ENCODE results near the gene LRRC45. TPM values are rescaled to one million over a fixed set of nuclear protein-coding genes. Genes with fewer than 3 reads are reported as not detected.

The LRRC45 gene
- total and polyA plus RNA-seq, 9 of the 15 experiments (the other 6 are each of a cell fraction or from before 2014, with no cell fraction given), result 3.5 to 21.5 (median 11.2) TPM; not detected in 2

DNA sequence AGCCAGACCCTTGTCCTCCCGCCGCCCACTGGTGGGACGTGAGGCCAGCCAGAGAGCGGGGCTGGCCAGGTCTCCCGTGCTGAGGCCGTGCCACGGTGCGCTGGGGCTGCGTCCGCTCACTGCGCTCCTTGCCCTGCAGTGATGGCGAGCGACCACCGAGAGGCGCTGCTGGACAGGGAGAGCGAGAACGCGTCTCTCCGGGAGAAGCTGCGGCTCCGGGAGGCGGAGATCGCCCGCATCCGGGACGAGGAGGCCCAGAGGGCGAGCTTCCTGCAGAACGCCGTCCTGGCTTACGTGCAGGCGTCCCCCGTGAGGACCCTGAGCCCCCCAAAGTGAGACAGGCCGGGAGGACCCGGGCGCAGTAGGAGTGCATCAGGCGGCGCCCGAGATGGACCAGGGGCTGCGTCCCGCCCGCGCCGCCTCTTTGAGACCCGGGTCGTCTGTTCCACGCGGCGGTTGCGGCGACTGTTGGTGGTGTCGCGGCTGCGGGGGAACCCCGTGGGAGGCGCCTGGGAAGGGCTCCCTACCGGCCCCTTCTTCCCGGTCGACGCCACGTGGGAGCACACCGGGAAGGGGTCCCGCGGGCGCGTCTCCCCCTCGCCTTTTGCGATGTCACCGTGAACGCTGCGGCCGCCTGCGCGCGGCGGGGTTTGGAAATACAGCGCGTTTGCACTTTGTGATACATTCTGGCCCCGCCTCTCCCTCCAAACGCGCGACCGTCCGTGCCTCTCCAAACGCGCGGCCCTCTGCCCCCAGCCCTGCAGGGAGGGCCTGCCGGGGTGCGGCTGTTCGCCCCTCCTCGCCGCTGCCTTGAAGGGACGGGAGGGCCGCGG lies 7.6 kb downstream of the LRRC45 start (continued):
- TF ChIP-seq, protein P1, sequence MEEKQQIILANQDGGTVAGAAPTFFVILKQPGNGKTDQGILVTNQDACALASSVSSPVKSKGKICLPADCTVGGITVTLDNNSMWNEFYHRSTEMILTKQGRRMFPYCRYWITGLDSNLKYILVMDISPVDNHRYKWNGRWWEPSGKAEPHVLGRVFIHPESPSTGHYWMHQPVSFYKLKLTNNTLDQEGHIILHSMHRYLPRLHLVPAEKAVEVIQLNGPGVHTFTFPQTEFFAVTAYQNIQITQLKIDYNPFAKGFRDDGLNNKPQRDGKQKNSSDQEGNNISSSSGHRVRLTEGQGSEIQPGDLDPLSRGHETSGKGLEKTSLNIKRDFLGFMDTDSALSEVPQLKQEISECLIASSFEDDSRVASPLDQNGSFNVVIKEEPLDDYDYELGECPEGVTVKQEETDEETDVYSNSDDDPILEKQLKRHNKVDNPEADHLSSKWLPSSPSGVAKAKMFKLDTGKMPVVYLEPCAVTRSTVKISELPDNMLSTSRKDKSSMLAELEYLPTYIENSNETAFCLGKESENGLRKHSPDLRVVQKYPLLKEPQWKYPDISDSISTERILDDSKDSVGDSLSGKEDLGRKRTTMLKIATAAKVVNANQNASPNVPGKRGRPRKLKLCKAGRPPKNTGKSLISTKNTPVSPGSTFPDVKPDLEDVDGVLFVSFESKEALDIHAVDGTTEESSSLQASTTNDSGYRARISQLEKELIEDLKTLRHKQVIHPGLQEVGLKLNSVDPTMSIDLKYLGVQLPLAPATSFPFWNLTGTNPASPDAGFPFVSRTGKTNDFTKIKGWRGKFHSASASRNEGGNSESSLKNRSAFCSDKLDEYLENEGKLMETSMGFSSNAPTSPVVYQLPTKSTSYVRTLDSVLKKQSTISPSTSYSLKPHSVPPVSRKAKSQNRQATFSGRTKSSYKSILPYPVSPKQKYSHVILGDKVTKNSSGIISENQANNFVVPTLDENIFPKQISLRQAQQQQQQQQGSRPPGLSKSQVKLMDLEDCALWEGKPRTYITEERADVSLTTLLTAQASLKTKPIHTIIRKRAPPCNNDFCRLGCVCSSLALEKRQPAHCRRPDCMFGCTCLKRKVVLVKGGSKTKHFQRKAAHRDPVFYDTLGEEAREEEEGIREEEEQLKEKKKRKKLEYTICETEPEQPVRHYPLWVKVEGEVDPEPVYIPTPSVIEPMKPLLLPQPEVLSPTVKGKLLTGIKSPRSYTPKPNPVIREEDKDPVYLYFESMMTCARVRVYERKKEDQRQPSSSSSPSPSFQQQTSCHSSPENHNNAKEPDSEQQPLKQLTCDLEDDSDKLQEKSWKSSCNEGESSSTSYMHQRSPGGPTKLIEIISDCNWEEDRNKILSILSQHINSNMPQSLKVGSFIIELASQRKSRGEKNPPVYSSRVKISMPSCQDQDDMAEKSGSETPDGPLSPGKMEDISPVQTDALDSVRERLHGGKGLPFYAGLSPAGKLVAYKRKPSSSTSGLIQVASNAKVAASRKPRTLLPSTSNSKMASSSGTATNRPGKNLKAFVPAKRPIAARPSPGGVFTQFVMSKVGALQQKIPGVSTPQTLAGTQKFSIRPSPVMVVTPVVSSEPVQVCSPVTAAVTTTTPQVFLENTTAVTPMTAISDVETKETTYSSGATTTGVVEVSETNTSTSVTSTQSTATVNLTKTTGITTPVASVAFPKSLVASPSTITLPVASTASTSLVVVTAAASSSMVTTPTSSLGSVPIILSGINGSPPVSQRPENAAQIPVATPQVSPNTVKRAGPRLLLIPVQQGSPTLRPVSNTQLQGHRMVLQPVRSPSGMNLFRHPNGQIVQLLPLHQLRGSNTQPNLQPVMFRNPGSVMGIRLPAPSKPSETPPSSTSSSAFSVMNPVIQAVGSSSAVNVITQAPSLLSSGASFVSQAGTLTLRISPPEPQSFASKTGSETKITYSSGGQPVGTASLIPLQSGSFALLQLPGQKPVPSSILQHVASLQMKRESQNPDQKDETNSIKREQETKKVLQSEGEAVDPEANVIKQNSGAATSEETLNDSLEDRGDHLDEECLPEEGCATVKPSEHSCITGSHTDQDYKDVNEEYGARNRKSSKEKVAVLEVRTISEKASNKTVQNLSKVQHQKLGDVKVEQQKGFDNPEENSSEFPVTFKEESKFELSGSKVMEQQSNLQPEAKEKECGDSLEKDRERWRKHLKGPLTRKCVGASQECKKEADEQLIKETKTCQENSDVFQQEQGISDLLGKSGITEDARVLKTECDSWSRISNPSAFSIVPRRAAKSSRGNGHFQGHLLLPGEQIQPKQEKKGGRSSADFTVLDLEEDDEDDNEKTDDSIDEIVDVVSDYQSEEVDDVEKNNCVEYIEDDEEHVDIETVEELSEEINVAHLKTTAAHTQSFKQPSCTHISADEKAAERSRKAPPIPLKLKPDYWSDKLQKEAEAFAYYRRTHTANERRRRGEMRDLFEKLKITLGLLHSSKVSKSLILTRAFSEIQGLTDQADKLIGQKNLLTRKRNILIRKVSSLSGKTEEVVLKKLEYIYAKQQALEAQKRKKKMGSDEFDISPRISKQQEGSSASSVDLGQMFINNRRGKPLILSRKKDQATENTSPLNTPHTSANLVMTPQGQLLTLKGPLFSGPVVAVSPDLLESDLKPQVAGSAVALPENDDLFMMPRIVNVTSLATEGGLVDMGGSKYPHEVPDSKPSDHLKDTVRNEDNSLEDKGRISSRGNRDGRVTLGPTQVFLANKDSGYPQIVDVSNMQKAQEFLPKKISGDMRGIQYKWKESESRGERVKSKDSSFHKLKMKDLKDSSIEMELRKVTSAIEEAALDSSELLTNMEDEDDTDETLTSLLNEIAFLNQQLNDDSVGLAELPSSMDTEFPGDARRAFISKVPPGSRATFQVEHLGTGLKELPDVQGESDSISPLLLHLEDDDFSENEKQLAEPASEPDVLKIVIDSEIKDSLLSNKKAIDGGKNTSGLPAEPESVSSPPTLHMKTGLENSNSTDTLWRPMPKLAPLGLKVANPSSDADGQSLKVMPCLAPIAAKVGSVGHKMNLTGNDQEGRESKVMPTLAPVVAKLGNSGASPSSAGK (IDR thresholded peaks at IDR 0.05), result no peak; the same call in 1 of the 2 replicates
- TF ChIP-seq HSF4 (CRISPR knock-in tag; IDR thresholded peaks at IDR 0.05; ENCODE audit: borderline replicate concordance) (no peak), CCNT2 (IDR thresholded peaks at IDR 0.05; ENCODE audit: borderline replicate concordance, extremely low read depth, insufficient read length, low read depth, low read length) (peak; percentile 64), PTRF (tag; IDR thresholded peaks at IDR 0.05) (no peak), ZSCAN29 (IDR thresholded peaks at IDR 0.05) (peak; percentile 34; the same call in 1 of the 2 replicates), MTA1 (IDR thresholded peaks at IDR 0.05; ENCODE audit: borderline replicate concordance) (peak; percentile 40), ZC3H4 (CRISPR knock-in tag; IDR thresholded peaks at IDR 0.05; ENCODE audit: borderline replicate concordance) (no peak), ZNF586 (CRISPR knock-in tag; conservative IDR thresholded peaks at IDR 0.05) (no peak), RBM14 (IDR thresholded peaks at IDR 0.05; ENCODE audit: borderline replicate concordance, insufficient read depth, low read depth, low read length) (no peak), NR3C1 (CRISPR knock-in tag; IDR thresholded peaks at IDR 0.05) (no peak), NELFE (IDR thresholded peaks at IDR 0.05; ENCODE audit: insufficient read depth, insufficient read length) (no peak)
